T1000 (cell line): ENCODE measurements around the gene UBE2K.
"Not testable (repeated sequence)": the region's sequence is repeated elsewhere in the genome, so short reads cannot be mapped to it uniquely, and the experiment has no call there.

Experiments
- DNase-seq: peaks from one replicate; lab custom pipeline; 2025; ENCODE audit warnings: mixed read lengths; lab: John Stamatoyannopoulos, UW

The UBE2K gene

GRCh38 chr4:39689970-39690369, 8.0 kb upstream of the UBE2K start:
- DNase-seq, result no peak

- peak; percentile 17 for DNase-seq
Measured at GRCh38 chr4:39698424-39699009, 581 bp downstream of the UBE2K start.

GRCh38 chr4:39699687-39700409, 1.9 kb downstream of the UBE2K start:
- no peak for DNase-seq

- DNase-seq, result no peak
Measured at GRCh38 chr4:39700554-39700953, 2.6 kb downstream of the UBE2K start.

- no peak for DNase-seq
Measured at GRCh38 chr4:39702716-39703115, 4.8 kb downstream of the UBE2K start.

- not testable (repeated sequence) for DNase-seq
Measured at GRCh38 chr4:39704789-39705188, 6.9 kb downstream of the UBE2K start.

GRCh38 chr4:39706334-39706733, 8.4 kb downstream of the UBE2K start:
- peak; percentile 73 for DNase-seq

GRCh38 chr4:39706741-39707511, 9.0 kb downstream of the UBE2K start:
- DNase-seq, result peak; percentile 30

- DNase-seq, result no peak
Measured at GRCh38 chr4:39710098-39710896, 12.4 kb downstream of the UBE2K start.

GRCh38 chr4:39712819-39713607, 15.1 kb downstream of the UBE2K start:
- no peak for DNase-seq

GRCh38 chr4:39713691-39714090, 15.8 kb downstream of the UBE2K start:
- DNase-seq, result no peak

GRCh38 chr4:39714166-39714565, 16.2 kb downstream of the UBE2K start:
- DNase-seq, result no peak

- DNase-seq, result no peak
Measured at GRCh38 chr4:39715788-39716187, 17.9 kb downstream of the UBE2K start.

GRCh38 chr4:39716356-39716755, 18.4 kb downstream of the UBE2K start:
- no peak for DNase-seq

- not testable (repeated sequence) for DNase-seq
Measured at GRCh38 chr4:39717743-39718142, 19.8 kb downstream of the UBE2K start.

GRCh38 chr4:39718366-39719323, 20.7 kb downstream of the UBE2K start:
- DNase-seq, result no peak

GRCh38 chr4:39719804-39720580, 22.1 kb downstream of the UBE2K start:
- DNase-seq, result no peak

GRCh38 chr4:39721273-39721672, 23.3 kb downstream of the UBE2K start:
- not testable (repeated sequence) for DNase-seq

GRCh38 chr4:39721788-39722187, 23.9 kb downstream of the UBE2K start:
- DNase-seq, result no peak
